HPDE6-E6E7 (cell line): Measurements from ENCODE around the gene GARIN3.
"Not testable (repeated sequence)": the region's sequence is repeated elsewhere in the genome, so short reads cannot be mapped to it uniquely, and the experiment has no call there.

Source experiments
- DNase-seq: peaks from one replicate; pipeline ENCODE4 v3.0.0; 2011; ENCODE audit warnings: missing footprints; ENCODE audit errors: extremely low spot score

GARIN3 gene

GRCh38 chr5:157185122-157185521 is 19.1 kb upstream of the GARIN3 start:
- DNase-seq = not testable (repeated sequence)

GRCh38 chr5:157184117-157184670 is 18.1 kb upstream of the GARIN3 start:
- no peak for DNase-seq

- no peak for DNase-seq
These were observed 16.2 kb upstream of the GARIN3 start for GRCh38 chr5:157182143-157182757.

GRCh38 chr5:157180374-157181264 is 14.6 kb upstream of the GARIN3 start, which contains the start of gene ITK:
Gene ITK (plus strand): TSS chr5:157180840. CDS start chr5:157180978, 138 bp downstream.
- DNase-seq = no peak

- DNase-seq = no peak
These were observed 12.9 kb upstream of the GARIN3 start for GRCh38 chr5:157178966-157179365.

GRCh38 chr5:157177953-157178352 is 11.9 kb upstream of the GARIN3 start:
- no peak for DNase-seq

GRCh38 chr5:157175071-157175612 is 9.1 kb upstream of the GARIN3 start:
- no peak for DNase-seq

- DNase-seq = no peak
These were observed 6.3 kb upstream of the GARIN3 start for GRCh38 chr5:157172403-157172802.

- DNase-seq = no peak
These were observed 2.2 kb upstream of the GARIN3 start for GRCh38 chr5:157168286-157168685.

- no peak for DNase-seq
These were observed 1.2 kb upstream of the GARIN3 start for GRCh38 chr5:157167214-157167621.

- no peak for DNase-seq
These were observed 396 bp downstream of the GARIN3 start for GRCh38 chr5:157165668-157166067.

- DNase-seq = no peak
These were observed 803 bp downstream of the GARIN3 start for GRCh38 chr5:157165261-157165660.

- no peak for DNase-seq
These were observed 1.5 kb downstream of the GARIN3 start for GRCh38 chr5:157164521-157164920.

GRCh38 chr5:157162919-157163510 is 3.0 kb downstream of the GARIN3 start:
- DNase-seq = no peak

GRCh38 chr5:157161996-157162395 is 4.1 kb downstream of the GARIN3 start:
- DNase-seq = no peak

- DNase-seq = no peak
These were observed 6.1 kb downstream of the GARIN3 start for GRCh38 chr5:157160001-157160400.

GRCh38 chr5:157159209-157159751 is 6.8 kb downstream of the GARIN3 start:
- no peak for DNase-seq

GRCh38 chr5:157157293-157157891 is 8.7 kb downstream of the GARIN3 start:
- no peak for DNase-seq

GRCh38 chr5:157155297-157155696 is 10.8 kb downstream of the GARIN3 start:
- DNase-seq = no peak

- DNase-seq = no peak
These were observed 15.1 kb downstream of the GARIN3 start for GRCh38 chr5:157150995-157151394.
